H1 (cell line): ENCODE measurements around the gene UQCC5.

Experiments used
- BRCA1 ChIP-seq: IDR thresholded peaks from 2 replicates; pipeline ENCODE4 v1.6.1; 2012; ENCODE audit warnings: low read depth, low read length, improper control_type of control experiment
- CREB1 ChIP-seq: IDR thresholded peaks from 2 replicates; pipeline ENCODE4 v1.6.1; 2012; ENCODE audit warnings: inconsistent platforms
- EP300 ChIP-seq, 2 experiments: IDR thresholded peaks; 1 replicate in 1 of 2; 2 replicates in 1 of 2; pipeline ENCODE4 v1.6.1; 2011 to 2012; ENCODE audit warnings: low read depth in 2 of 2, low read length in 2 of 2, mild to moderate bottlenecking in 2 of 2, borderline replicate concordance in 1 of 2, inconsistent platforms in 1 of 2, moderate library complexity in 1 of 2
- HDAC2 ChIP-seq, 2 experiments: fragments of 300-600 bp in 1 of 2; sonication (generic) in 1 of 2; IDR thresholded peaks; 2 replicates each; pipeline ENCODE4 v1.6.1; 2011 to 2012; ENCODE audit warnings: low read depth in 2 of 2, low read length in 2 of 2, mild to moderate bottlenecking in 2 of 2, moderate library complexity in 2 of 2, borderline replicate concordance in 1 of 2, inconsistent platforms in 1 of 2
- NANOG ChIP-seq: IDR thresholded peaks from 2 replicates; pipeline ENCODE4 v1.6.1; 2011; ENCODE audit warnings: low read length, low read depth, mild to moderate bottlenecking, inconsistent platforms; ENCODE audit not compliant: insufficient read depth, poor library complexity, severe bottlenecking
- PHF8 ChIP-seq: fragments of 200-600 bp; sonication (generic); conservative IDR thresholded peaks from 2 replicates; pipeline ENCODE4 v1.7.1; 2012; ENCODE audit warnings: low read depth, mild to moderate bottlenecking, inconsistent platforms, low read length, moderate library complexity
- POLR2A ChIP-seq, 2 experiments: IDR thresholded peaks; 1 replicate in 1 of 2; 2 replicates in 1 of 2; pipeline ENCODE4 v1.6.1; 2011; ENCODE audit warnings: low read depth in 2 of 2, low read length in 2 of 2, mild to moderate bottlenecking in 2 of 2; ENCODE audit errors: control extremely low read depth in 1 of 2
- POLR2AphosphoS5 ChIP-seq: IDR thresholded peaks from 2 replicates; pipeline ENCODE4 v1.6.1; 2011; ENCODE audit warnings: low read depth, low read length
- SIN3A ChIP-seq, 2 experiments: IDR thresholded peaks in 1 of 2; conservative IDR thresholded peaks in 1 of 2; 2 replicates each; pipeline ENCODE4 v1.6.1; 2011 to 2012; ENCODE audit warnings: low read length in 2 of 2, improper control_type of control experiment in 1 of 2, low read depth in 1 of 2, mild to moderate bottlenecking in 1 of 2
- USF2 ChIP-seq: IDR thresholded peaks from 2 replicates; pipeline ENCODE4 v1.6.1; 2011; ENCODE audit warnings: low read length, improper control_type of control experiment
- TF ChIP-seq, protein P1 (sequence below), 3 experiments: IDR thresholded peaks; 1 replicate in 2 of 3; 2 replicates in 1 of 3; pipeline versions ENCODE4 v1.5.1 to v1.6.1; 2011; ENCODE audit warnings: low read length in 3 of 3, mild to moderate bottlenecking in 3 of 3, inconsistent platforms in 2 of 3, low read depth in 1 of 3, moderate library complexity in 1 of 3; ENCODE audit not compliant: insufficient read depth in 1 of 3; ENCODE audit errors: control extremely low read depth in 1 of 3

DNA sequence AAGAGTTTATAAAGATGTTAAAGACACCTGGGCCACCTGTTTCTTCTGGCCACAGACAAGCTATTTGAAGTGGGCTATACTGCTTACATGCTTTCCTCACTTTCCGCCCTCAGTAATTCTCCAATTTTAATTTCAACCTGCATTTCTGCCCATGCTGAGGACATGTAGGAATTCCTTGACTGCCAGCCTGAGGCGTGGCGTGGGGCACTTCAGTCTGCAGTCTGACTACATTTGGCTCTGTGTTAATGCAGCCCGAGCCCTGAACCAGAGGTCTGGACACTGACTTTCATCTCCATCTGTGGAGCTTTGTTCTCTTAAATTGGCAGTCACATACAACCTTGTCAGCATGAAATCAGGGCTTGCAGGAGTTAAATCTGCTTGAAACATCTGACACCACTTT is 8.5 kb downstream of the UQCC5 start:
- TF ChIP-seq PHF8 = no peak
- TF ChIP-seq USF2 = no peak
- TF ChIP-seq NANOG = no peak
- no peak for TF ChIP-seq CREB1
- TF ChIP-seq BRCA1 = no peak
- no peak for TF ChIP-seq SIN3A (conservative IDR thresholded peaks at IDR 0.05 in 1 of 2, IDR thresholded peaks at IDR 0.05 in 1 of 2; ENCODE audit: low read depth in 1 of 2, low read length in 2 of 2)
- TF ChIP-seq, protein P1, sequence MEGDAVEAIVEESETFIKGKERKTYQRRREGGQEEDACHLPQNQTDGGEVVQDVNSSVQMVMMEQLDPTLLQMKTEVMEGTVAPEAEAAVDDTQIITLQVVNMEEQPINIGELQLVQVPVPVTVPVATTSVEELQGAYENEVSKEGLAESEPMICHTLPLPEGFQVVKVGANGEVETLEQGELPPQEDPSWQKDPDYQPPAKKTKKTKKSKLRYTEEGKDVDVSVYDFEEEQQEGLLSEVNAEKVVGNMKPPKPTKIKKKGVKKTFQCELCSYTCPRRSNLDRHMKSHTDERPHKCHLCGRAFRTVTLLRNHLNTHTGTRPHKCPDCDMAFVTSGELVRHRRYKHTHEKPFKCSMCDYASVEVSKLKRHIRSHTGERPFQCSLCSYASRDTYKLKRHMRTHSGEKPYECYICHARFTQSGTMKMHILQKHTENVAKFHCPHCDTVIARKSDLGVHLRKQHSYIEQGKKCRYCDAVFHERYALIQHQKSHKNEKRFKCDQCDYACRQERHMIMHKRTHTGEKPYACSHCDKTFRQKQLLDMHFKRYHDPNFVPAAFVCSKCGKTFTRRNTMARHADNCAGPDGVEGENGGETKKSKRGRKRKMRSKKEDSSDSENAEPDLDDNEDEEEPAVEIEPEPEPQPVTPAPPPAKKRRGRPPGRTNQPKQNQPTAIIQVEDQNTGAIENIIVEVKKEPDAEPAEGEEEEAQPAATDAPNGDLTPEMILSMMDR (IDR thresholded peaks at IDR 0.05; ENCODE audit: control extremely low read depth in 1 of 3, insufficient read depth in 1 of 3, low read depth in 1 of 3, low read length in 3 of 3) = no peak
- TF ChIP-seq POLR2A (IDR thresholded peaks at IDR 0.05; ENCODE audit: control extremely low read depth in 1 of 2, low read depth in 2 of 2, low read length in 2 of 2) = no peak
- TF ChIP-seq EP300 (IDR thresholded peaks at IDR 0.05; ENCODE audit: borderline replicate concordance in 1 of 2, low read depth in 2 of 2, low read length in 2 of 2) = no peak
- no peak for TF ChIP-seq POLR2AphosphoS5
- TF ChIP-seq HDAC2 (IDR thresholded peaks at IDR 0.05; ENCODE audit: borderline replicate concordance in 1 of 2, low read depth in 2 of 2, low read length in 2 of 2) = no peak
